ENCODE data around the gene TJP3.
A peak's percentile ranks its signal among the peaks of the same experiment; 100 is the strongest.

TJP3 gene

DNA sequence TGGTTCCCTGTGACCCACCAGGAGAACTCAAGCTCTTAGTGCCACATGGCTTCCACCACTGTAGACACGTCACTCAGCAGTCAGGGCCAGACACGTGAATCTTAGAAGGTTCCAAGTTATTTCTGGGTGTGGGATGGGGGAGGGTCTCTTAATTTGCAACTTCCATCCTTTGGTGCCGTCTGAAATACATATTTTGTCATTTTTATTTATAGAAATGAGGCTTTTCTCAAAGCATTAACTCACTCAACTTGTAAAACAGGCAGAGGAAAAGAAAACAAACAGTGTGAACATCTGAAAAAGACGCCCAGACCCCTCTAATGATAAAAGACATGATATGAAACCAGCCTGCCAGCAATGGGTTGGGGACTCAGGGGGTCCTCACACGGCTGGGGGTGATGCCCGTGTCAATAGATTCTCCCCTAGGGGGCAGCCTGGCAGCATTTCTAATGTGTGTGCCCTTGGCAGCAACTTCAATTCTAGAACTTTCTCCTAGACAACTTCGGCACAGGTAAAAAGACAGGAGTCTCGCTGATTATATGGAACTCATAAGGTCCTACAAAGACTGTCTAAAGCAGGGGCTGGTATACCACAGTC is 23.3 kb upstream of the TJP3 start:
- ChIA-PET CTCF (interaction anchor here (1.1 to 6.1 kb wide), 4 partner anchors 8 to 15 kb away, joined by 3 to 49 read pairs (median 10); partner anchors contain the start of gene PIP5K1C), POLR2A (no interaction called here)
- TF ChIP-seq, protein P1, sequence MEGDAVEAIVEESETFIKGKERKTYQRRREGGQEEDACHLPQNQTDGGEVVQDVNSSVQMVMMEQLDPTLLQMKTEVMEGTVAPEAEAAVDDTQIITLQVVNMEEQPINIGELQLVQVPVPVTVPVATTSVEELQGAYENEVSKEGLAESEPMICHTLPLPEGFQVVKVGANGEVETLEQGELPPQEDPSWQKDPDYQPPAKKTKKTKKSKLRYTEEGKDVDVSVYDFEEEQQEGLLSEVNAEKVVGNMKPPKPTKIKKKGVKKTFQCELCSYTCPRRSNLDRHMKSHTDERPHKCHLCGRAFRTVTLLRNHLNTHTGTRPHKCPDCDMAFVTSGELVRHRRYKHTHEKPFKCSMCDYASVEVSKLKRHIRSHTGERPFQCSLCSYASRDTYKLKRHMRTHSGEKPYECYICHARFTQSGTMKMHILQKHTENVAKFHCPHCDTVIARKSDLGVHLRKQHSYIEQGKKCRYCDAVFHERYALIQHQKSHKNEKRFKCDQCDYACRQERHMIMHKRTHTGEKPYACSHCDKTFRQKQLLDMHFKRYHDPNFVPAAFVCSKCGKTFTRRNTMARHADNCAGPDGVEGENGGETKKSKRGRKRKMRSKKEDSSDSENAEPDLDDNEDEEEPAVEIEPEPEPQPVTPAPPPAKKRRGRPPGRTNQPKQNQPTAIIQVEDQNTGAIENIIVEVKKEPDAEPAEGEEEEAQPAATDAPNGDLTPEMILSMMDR (IDR thresholded peaks at IDR 0.05; ENCODE audit: control extremely low read depth, extremely low read depth, low read depth, missing control alignments): no peak
- DNase-seq (ENCODE audit: extremely low spot score): no peak

DNA sequence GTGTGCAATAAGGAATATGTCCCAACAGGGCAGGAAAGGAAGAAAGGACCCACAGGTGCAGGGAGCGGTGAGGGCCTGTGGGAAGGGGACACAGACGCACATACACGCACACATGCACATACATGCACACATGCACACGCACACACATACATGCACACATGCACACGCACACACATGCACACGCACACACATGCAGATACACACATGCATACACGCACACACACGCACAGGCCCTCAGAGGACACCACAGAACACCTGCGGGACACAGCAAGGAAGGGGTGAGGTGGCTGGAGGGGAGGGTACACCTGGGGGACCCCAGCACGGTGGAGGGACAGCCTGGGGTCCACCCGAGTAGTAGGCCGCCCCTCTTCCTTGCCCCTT is 20.8 kb upstream of the TJP3 start:
- ChIA-PET POLR2A (no interaction called here), CTCF (interaction anchor here (1.5 to 6.1 kb wide), 6 partner anchors 11 to 135 kb away, joined by 3 to 49 read pairs (median 8); partner anchors contain the start of gene PIP5K1C)
- DNase-seq (ENCODE audit: extremely low spot score): no peak
- TF ChIP-seq, protein P1 (IDR thresholded peaks at IDR 0.05; ENCODE audit: control extremely low read depth, extremely low read depth, low read depth, missing control alignments): no peak

DNA sequence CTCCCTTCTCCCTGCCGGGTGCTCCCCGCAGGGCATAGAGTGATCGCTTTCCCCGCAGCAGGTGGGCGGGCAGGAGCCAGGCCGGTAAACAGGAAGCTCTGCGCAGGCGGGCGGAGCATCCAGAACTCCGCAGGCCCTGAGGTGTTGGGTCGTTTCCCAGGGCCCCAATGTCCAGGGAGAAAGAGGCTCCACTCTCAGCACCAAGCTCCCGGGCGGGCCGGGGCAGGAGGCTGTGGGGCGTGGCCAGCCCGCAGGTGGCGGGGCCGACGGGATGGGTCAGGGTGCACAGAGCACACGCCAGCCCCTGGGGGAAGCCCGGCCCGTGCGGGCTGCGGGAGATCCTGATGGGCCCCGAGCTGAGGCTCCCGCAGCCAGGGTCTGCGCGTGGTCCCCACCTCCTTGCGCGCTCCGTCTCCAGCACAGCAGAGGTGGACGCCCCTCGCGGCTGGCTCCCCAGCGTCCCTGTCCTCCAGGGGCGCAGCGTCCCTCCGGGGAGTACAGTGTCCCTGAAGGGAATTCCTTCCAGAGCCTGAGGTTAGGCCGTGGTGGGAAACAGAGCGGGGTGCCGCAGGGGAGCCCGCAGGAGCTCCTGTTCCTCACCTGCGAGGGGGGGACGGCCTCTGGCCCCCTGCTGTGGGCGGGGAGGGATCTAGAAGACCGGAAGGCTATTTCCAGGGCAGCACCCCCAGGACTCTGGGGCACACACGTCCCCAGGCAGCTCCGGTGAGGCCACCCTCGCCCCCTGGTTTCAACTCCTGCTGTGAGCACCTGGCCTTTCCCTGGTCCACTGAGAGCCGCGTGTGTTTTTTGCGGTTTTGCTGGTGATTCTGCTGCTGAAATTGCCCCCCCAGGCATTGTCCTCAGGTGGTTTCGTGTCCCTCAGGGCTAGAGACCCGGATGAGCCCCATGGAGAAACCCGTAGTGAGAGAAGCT is 20.1 kb upstream of the TJP3 start:
- ChIA-PET CTCF (interaction anchor here (1.3 to 6.1 kb wide), 7 partner anchors 11 to 134 kb away, joined by 3 to 49 read pairs (median 9); partner anchors contain the start of gene PIP5K1C), POLR2A (no interaction called here)
- TF ChIP-seq, protein P1 (IDR thresholded peaks at IDR 0.05; ENCODE audit: control extremely low read depth, extremely low read depth, low read depth, missing control alignments): no peak
- peak; percentile 69 for DNase-seq (ENCODE audit: extremely low spot score)

DNA sequence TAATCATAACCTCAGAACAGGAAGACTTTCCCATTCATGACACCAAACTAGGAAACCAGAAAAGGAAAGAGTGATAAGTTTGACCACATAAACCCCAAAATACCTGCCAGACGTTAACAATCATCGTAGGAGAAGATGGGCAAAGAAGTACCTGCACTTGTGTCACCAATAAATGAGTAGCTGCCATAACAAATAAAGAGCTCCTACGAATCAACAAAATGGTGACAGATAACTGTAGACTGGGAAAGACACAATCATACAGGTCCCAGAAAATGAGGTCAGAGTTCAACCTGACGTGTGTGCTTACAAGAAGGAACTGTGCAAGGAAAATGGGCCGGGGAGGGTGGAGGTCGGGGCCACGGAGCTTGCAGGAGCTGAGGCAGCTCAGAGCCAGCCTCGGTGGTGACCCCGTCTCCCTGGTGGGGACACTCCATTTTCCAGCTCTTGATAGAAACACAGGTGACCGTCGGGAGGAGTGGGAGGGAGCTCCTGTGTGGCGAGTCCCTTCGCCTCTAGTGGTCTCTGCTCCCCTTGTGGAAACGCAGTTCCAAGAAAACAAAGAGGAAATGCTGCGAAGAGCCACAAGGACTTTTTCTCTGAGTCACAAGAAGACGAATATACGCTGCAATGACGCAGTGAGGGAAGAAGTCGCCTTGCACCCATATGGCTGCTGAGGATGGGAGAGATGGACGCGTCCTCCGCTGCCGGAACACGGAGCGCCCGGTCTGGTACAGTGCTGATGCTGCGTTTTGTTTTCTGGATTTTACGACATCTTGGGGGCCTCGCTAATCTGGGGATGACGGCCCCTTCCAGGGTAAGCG is 17.4 kb upstream of the TJP3 start:
- no peak for DNase-seq (ENCODE audit: extremely low spot score)
- POLR2A ChIA-PET: interaction anchor here (0.6 kb wide), 1 partner anchor 157 kb away, joined by 4 read pairs; no protein-coding TSS in a partner anchor
- TF ChIP-seq, protein P1 (IDR thresholded peaks at IDR 0.05; ENCODE audit: control extremely low read depth, extremely low read depth, low read depth, missing control alignments): no peak
- CTCF ChIA-PET: interaction anchor here (1.0 to 6.1 kb wide), 8 partner anchors 8 to 146 kb away, joined by 3 to 49 read pairs (median 4); partner anchors contain the start of gene PIP5K1C

GRCh38 chr19:3691372-3691716 is 16.8 kb upstream of the TJP3 start:
- ChIA-PET CTCF (interaction anchor here (1.5 to 4.0 kb wide), 5 partner anchors 10 to 146 kb away, joined by 4 to 22 read pairs (median 8); no protein-coding TSS in a partner anchor), POLR2A (no interaction called here)
- no peak for DNase-seq (ENCODE audit: extremely low spot score)
- TF ChIP-seq, protein P1 (IDR thresholded peaks at IDR 0.05; ENCODE audit: control extremely low read depth, extremely low read depth, low read depth, missing control alignments): no peak

DNA sequence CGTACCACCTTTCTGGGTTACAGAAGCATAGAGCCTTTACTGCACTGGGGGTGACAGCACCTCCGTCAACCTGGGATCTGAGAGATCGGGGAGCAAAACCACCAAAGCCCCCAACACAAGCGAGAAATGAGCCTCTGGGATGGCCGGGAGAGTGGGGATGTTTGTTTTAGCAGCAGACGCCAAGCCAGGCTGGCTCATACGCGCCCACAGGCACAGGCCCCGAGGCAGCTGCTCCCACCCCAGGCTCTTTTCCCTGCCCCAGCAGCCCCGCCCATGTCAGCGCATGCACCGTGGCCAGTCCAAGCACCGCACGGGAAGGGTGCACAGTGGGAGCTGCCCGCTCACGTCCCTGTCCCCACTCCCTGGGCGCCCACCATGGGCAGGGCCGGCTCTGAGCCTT is 16.5 kb upstream of the TJP3 start:
- CTCF ChIA-PET: interaction anchor here (1.1 to 4.0 kb wide), 8 partner anchors 8 to 68 kb away, joined by 3 to 22 read pairs (median 8); no protein-coding TSS in a partner anchor
- no peak for DNase-seq (ENCODE audit: extremely low spot score)

More for the DNA sequence above, 16.5 kb upstream of the TJP3 start:
- POLR2A ChIA-PET: no interaction called here
- TF ChIP-seq, protein P1 (IDR thresholded peaks at IDR 0.05; ENCODE audit: control extremely low read depth, extremely low read depth, low read depth, missing control alignments): no peak
